ENCODE data around the gene LIPC. TPM values are rescaled to one million over a fixed set of nuclear protein-coding genes. Genes with fewer than 3 reads are reported as not detected.

The LIPC gene
- total RNA-seq, 1 experiment from 2014 or later = not detected

DNA sequence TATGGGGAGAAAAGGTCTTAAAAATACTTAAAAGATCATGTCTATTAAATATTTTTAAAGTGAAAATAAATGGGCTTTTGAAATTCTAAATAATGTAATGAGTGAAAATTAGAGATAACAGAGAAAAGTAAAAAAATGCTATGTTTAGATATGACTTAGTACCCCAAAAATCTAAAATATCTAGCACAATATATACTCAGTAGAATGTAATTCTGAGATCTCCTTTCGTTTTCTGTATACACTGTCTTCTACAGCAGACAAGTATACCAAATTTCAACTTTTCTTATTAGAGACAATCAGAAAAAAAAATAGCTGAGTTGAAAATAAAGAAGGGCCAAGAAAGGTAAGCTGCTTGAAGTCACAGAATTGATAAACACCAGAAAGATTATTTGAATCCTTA lies 176.9 kb downstream of the LIPC start:
- TF ChIP-seq JUND (IDR thresholded peaks at IDR 0.05) (no peak), YY1 (IDR thresholded peaks at IDR 0.05; ENCODE audit: extremely low read depth, insufficient replicate concordance, low read depth, low read length) (no peak), EZH2phosphoT487 (IDR thresholded peaks at IDR 0.05; ENCODE audit: borderline replicate concordance) (no peak), SP1 (IDR thresholded peaks at IDR 0.05; ENCODE audit: low read depth) (no peak), CBX3 (IDR thresholded peaks at IDR 0.05; ENCODE audit: low read depth) (no peak), TCF7L2 (IDR thresholded peaks at IDR 0.05; ENCODE audit: borderline replicate concordance, extremely low read depth, insufficient read depth, insufficient read length) (no peak), ZNF274 (IDR thresholded peaks at IDR 0.05; ENCODE audit: low read depth, low read length) (no peak), EZH2 (IDR thresholded peaks at IDR 0.05) (no peak), ZBTB33 (IDR thresholded peaks at IDR 0.05; ENCODE audit: extremely low read depth, insufficient replicate concordance, low read length) (no peak), FOSL1 (IDR thresholded peaks at IDR 0.05; ENCODE audit: low read depth) (no peak)
- TF ChIP-seq, protein P1, sequence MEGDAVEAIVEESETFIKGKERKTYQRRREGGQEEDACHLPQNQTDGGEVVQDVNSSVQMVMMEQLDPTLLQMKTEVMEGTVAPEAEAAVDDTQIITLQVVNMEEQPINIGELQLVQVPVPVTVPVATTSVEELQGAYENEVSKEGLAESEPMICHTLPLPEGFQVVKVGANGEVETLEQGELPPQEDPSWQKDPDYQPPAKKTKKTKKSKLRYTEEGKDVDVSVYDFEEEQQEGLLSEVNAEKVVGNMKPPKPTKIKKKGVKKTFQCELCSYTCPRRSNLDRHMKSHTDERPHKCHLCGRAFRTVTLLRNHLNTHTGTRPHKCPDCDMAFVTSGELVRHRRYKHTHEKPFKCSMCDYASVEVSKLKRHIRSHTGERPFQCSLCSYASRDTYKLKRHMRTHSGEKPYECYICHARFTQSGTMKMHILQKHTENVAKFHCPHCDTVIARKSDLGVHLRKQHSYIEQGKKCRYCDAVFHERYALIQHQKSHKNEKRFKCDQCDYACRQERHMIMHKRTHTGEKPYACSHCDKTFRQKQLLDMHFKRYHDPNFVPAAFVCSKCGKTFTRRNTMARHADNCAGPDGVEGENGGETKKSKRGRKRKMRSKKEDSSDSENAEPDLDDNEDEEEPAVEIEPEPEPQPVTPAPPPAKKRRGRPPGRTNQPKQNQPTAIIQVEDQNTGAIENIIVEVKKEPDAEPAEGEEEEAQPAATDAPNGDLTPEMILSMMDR (IDR thresholded peaks at IDR 0.05 in 2 of 3, conservative IDR thresholded peaks at IDR 0.05 in 1 of 3; ENCODE audit: borderline replicate concordance in 1 of 3, insufficient read depth in 1 of 3, low read depth in 2 of 3, low read length in 2 of 3) = no peak
- intact Hi-C loops (cut with micrococcal nuclease) = no loop called here
- Histone ChIP-seq H3K4me2 (ENCODE audit: low read length) (no peak overlapping the region), H3K4me3 (replicated peaks in 1 of 2; ENCODE audit: low read depth in 1 of 2, low read length in 2 of 2) (no peak overlapping the region), H3K9me3 (ENCODE audit: control insufficient read depth in 1 of 2, insufficient read depth in 1 of 2, low read depth in 1 of 2, low read length in 2 of 2) (no peaks in the 10 kb centered on the region; a peak in 1 of 4 replicates), H2AFZ (ENCODE audit: low read depth, low read length, poor library complexity, severe bottlenecking) (no peak overlapping the region), H3K27me3 (ENCODE audit: insufficient read depth, low read length) (no peaks in the 10 kb centered on the region), H3K27ac (ENCODE audit: low read depth, low read length) (no peak overlapping the region), H3K36me3 (ENCODE audit: control insufficient read depth in 1 of 2, insufficient read depth in 2 of 2, low read length in 2 of 2) (no peaks in the 10 kb centered on the region), H3K9ac (ENCODE audit: low read length) (no peak overlapping the region), H3K4me1 (ENCODE audit: control insufficient read depth in 1 of 2, insufficient read depth in 2 of 2, low read length in 2 of 2) (no peaks in the 10 kb centered on the region), H3K79me2 (ENCODE audit: insufficient read depth, low read length) (no peaks in the 10 kb centered on the region), H3K9me2 (ENCODE audit: insufficient read depth) (no peaks in the 10 kb centered on the region), H4K20me1 (ENCODE audit: insufficient read depth) (no peaks in the 10 kb centered on the region)
- ChIA-PET CTCF (no interaction called here), POLR2A (no interaction called here), RAD21 (ENCODE audit: low non-redundant PET in 1 of 2, low total read pairs in 2 of 2, uncharacterized antibody in 2 of 2, unreplicated experiment in 2 of 2) (no interaction called here)
- ATAC-seq (no peak), DNase-seq (ENCODE audit: low read depth, low spot score) (no peak)
- BruUV-seq (replicated peaks) = no TSS peak
